A673 (cell line): ENCODE measurements around the gene PLEKHH2.

ENCODE experiments used
- CTCF ChIP-seq: fragments of 300-800, 200-600 bp; sonication (generic); conservative IDR thresholded peaks from 2 replicates; pipeline ENCODE4 v1.5.1; 2017; ENCODE audit warnings: low read depth, mild to moderate bottlenecking, antibody characterized with exemption, low read length, moderate library complexity, mixed read lengths
- EZH2 ChIP-seq: fragments of 200-600 bp; sonication (generic); IDR thresholded peaks from 2 replicates; pipeline ENCODE4 v1.6.1; 2017; ENCODE audit warnings: borderline replicate concordance, low read depth, mild to moderate bottlenecking, mixed read lengths, antibody characterized with exemption, low read length; ENCODE audit not compliant: poor library complexity, severe bottlenecking

GRCh38 chr2:43604674-43605073, 32.4 kb upstream of the PLEKHH2 start:
- TF ChIP-seq CTCF (no peak), EZH2 (no peak)
